HG03521 (cell line): Measurements from ENCODE around the gene FCHO2.

Experiments
- ATAC-seq: cut with Tn5 transposase; IDR thresholded peaks from one replicate; pipeline ENCODE4 v1.9.1; 2021; ENCODE audit warnings: mild to moderate bottlenecking, moderate library complexity; ENCODE audit not compliant: unreplicated experiment

FCHO2 gene

DNA sequence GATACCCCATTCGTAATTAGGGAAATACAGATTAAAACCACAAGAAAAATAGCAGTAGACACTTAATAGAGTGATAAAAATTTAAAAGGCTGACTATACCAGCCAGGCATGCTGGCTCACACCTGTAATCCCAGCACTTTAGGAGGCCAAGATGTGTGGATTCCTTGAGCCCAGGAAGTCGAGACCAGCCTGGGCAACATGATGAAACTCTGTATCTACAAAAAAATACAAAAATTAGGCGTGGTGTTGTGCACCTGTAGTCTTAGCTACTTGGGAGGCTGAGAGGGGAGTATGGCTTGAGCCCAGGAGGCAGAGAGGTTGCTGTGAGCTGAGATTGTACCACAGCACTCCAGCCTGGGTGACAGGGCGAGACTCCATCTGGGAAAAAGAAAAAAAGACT, 72.0 kb downstream of the FCHO2 start:
- ATAC-seq: no peak

GRCh38 chr5:73028991-73029595, 73.3 kb downstream of the FCHO2 start:
- no peak for ATAC-seq

- no peak for ATAC-seq
Observed at GRCh38 chr5:73030531-73030930, 74.7 kb downstream of the FCHO2 start.

DNA sequence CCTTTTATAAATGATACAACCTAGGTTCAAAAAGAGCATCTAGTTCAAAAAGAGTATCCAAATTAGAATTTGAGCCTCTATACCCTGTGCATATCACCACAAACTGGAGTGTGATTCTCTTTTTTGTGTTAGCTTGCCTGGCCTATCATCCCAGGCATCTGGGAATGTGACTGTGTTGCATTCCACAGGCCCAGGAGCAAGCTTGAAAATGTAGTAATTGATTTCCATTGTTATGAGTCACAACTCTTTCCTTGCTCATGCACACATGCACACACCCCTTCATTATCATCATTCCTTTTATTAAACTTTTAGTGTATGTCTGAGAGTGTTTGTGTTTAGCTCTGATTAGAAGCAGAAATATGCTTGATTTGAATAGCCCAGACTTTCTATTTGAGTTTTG, 75.2 kb downstream of the FCHO2 start:
- ATAC-seq: no peak

GRCh38 chr5:73031839-73032238, 76.0 kb downstream of the FCHO2 start:
- ATAC-seq: no peak

DNA sequence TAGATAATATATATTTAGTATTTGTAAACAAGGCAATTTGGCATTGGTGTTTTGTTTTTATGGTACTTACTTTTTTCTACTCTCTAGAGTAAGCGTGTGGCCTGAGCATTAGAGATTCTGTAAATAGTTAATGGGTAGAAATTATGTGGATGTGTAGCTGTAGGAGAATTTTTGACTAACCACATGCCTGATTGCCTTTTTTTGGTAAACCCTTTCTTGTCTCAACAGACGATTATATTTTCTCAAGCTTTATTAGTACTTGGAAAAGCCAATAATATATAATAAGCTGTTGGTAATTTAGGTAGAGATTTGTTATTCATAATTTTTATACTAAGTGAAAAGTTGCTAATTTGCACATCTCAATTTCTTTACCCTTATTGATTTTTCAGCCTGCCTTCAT, 76.8 kb downstream of the FCHO2 start:
- no peak for ATAC-seq

DNA sequence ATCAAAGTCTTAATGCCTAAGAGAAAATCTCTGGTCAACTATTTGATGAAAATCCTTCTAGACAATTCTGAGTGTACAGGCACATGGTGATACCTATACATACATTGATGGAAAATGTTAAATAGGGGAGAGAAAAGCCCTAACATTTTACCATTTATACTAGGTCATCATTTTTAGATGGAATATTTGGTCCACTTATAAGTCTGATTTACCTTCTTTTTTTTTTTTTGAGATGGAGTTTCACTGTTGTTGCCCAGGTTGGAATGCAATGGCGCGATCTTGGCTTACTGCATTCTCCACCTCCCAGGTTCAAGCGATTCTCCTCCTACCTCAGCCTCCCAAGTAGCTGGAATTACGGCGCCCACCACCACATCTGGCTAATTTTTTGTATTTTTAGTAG, 81.7 kb downstream of the FCHO2 start:
- no peak for ATAC-seq

DNA sequence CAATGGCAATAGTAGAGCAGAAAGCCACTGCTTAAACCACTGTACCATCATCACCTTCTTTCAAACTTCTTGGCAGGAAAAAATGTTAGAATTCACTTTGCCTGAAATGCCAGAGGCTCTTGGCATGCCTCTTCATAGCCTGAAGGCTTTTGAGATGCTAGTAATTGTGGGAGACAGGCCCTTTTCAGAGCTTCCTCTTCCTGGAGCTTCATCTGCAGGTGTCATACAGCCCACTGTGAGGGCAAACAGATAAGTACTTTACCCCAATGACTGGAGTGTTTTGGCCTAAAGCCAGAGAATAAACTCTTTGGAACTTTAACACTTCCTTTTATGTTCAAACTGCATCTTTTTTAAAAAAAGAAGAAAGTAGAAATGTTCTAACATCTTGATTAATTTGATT, 83.2 kb downstream of the FCHO2 start:
- no peak for ATAC-seq

DNA sequence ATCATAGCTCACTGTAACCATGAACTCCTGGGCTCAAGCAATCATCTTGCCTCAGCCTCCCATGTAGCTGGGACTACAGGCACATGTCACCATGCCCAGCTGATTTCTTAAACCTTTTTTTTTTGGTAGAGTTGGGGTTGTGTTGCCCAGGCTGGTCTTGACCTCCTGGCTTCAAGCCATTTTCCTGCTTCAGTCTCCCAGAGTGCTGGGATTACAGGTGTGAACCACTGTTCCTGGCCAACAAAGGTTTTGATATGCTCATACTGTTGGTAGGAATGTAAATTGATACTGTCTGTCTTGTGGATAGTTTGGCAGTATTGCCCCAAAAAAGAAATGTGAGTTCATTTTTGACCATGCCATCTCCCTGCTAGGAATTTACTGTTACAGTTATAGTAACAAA, 87.2 kb downstream of the FCHO2 start:
- ATAC-seq: no peak

GRCh38 chr5:73044546-73044945, 88.7 kb downstream of the FCHO2 start:
- ATAC-seq: no peak

- no peak for ATAC-seq
Observed at GRCh38 chr5:73045623-73046022, 89.8 kb downstream of the FCHO2 start.

GRCh38 chr5:73061593-73061992, 105.8 kb downstream of the FCHO2 start:
- ATAC-seq: no peak

- ATAC-seq: no peak
Observed at GRCh38 chr5:73066466-73066865, 110.6 kb downstream of the FCHO2 start.

GRCh38 chr5:73067213-73067612, 111.4 kb downstream of the FCHO2 start:
- no peak for ATAC-seq

- ATAC-seq: no peak
Observed at GRCh38 chr5:73081093-73081492, 125.3 kb downstream of the FCHO2 start.

DNA sequence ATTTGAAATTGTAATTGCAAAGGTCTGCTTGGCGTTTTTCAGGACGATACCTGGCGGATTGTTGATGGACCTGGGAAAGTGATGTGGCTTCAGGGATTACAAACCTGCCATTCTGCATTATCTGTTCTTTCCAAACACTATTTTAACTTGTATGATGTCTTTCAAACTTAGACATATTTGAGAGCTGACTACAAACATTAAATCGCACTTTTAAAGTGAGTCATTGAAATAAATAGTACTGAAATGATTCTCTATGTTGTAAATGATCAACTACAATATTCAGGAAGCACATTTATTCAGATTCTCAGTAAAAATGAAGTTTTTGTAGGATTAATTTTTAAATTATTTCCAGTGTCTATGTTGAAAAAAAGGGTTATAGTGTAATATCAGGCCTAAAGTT, 132.2 kb downstream of the FCHO2 start:
- ATAC-seq: no peak

DNA sequence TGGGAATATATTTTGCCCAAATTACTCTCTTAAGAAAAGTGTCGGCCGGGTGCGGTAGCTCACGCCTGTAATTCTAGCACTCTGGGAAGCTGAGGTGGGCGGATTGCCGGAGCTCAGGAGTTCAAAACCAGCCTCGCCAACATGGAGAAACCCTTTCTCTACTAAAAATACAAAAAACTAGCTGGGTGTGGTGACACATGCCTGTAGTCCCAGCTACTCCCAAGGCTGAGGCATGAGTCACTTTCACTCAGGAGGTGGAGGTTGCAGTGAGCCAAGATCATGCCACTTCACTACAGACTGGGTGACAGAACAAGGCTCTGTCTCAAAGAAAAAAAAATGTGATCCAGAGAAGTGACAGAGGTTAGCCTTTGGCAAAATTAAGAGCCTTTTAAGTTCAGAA, 138.1 kb downstream of the FCHO2 start:
- no peak for ATAC-seq

DNA sequence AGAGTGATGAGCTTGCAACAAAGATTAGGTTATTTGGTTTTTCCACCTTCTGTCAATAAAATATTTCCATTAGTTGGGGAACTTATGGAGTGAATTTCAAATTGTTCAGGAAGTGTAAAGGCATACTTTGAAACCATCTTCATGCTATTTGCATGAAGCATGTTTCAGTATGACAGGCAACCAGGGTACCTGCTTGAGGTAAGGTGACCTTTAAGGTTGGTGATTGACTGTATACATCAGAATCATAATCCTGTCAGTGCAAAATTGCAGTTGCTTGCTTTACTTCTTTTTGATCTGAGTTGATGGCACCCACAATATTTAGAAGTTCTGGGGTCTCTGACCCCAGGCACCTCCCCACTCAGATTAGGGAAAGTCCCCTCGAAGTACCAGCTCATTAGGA, 138.6 kb downstream of the FCHO2 start:
- no peak for ATAC-seq

GRCh38 chr5:73095564-73096238, 139.9 kb downstream of the FCHO2 start:
- ATAC-seq: no peak

DNA sequence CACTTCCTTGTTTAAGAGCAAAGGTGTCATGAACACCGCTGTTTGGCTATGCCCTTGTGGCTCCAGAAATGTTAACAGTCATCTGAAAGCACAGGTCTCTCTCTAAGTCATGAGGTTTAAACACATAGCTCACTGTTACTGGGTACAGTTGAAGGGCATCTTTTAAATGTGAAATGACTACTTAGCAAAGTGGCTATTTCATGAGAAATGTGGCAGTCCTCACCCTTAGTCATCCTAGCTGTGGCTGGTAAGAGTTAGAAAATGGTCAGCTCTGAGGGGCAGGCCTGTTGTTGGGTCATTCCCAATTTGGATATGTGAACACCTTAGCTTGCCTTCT, 140.4 kb downstream of the FCHO2 start:
- no peak for ATAC-seq

- no peak for ATAC-seq
Observed at GRCh38 chr5:73097740-73098139, 141.9 kb downstream of the FCHO2 start.

DNA sequence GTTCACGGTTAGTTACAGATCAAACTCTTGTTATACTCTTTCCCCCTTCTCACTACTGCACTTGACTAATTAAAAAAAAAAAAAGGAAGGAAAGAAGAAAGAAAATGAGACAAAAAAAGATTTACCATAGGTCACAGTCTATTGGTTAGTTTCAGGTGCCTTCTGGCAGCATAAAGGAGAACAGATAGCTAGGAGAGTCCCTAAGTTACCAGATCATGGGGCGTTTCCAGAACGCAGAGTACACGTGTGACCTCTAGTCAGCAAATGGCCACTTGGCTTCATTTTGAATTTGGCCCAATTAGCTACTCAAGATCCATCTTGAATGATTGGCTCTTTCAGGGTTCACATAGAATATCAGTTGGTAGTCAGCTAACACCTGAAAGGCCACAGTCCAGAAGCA, 144.3 kb downstream of the FCHO2 start:
- no peak for ATAC-seq

DNA sequence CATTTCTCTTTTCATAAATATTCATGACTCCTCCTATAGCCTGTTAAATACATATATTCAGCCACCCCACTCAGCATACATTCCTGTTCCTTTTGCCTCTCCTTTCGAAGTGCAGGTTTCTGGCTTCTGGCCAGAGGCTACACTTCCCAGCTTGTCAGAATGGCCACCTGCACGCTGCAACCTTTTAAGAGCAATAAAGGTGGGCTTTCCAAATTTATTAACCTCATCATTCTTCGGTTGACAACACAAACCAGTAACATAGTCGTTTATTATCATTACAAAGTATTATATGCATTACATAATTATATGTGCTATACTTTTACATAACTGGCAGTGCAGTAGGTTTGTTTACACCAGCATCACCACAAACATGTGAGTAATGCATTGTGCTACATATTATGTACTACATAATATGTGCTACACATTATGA, 148.0 kb downstream of the FCHO2 start:
- ATAC-seq: no peak
